ENCODE data around the gene PSMD13.
A peak's percentile ranks its signal among the peaks of the same experiment; 100 is the strongest.
"Not testable (repeated sequence)": the region's sequence is repeated elsewhere in the genome, so short reads cannot be mapped to it uniquely, and the experiment has no call there.

The PSMD13 gene

GRCh38 chr11:236774-237767 lies at the start of gene PSMD13:
Gene PSMD13 (plus strand): TSS chr11:236976. CDS start chr11:237050, 74 bp downstream.
- TF ChIP-seq CTCF (conservative IDR thresholded peaks at IDR 0.05) (no peak), ZFX (IDR thresholded peaks at IDR 0.05) (peak; percentile 57)

GRCh38 chr11:189200-189783 lies 47.5 kb upstream of the PSMD13 start:
- H3K27ac ChIP-seq: not testable (repeated sequence)

More at GRCh38 chr11:236774-237767, at the start of gene PSMD13:
- peak within 1 kb of the TSS; percentile 96 for H3K27ac ChIP-seq

- not testable (repeated sequence) for H3K27ac ChIP-seq
Measured at GRCh38 chr11:189843-190311, 46.9 kb upstream of the PSMD13 start.

GRCh38 chr11:190546-190945 lies 46.2 kb upstream of the PSMD13 start:
- H3K27ac ChIP-seq: not testable (repeated sequence)

- not testable (repeated sequence) for H3K27ac ChIP-seq
- TF ChIP-seq CTCF (conservative IDR thresholded peaks at IDR 0.05): peak; percentile 63; the same call in 1 of the 2 replicates
Measured at GRCh38 chr11:191490-192478, 45.0 kb upstream of the PSMD13 start.

GRCh38 chr11:192674-193128 lies 44.1 kb upstream of the PSMD13 start, which contains the start of gene SCGB1C1:
Gene SCGB1C1 (plus strand): TSS chr11:193078. CDS start chr11:193100, 22 bp downstream.
- not testable (repeated sequence) for H3K27ac ChIP-seq

GRCh38 chr11:193481-193880 lies 43.3 kb upstream of the PSMD13 start:
- H3K27ac ChIP-seq: not testable (repeated sequence)

GRCh38 chr11:196786-197731 lies 39.7 kb upstream of the PSMD13 start:
- no peak for TF ChIP-seq CTCF (conservative IDR thresholded peaks at IDR 0.05)
- no peak for TF ChIP-seq ZFX (IDR thresholded peaks at IDR 0.05)
- no peak overlapping the region for H3K27ac ChIP-seq

- TF ChIP-seq ZFX (IDR thresholded peaks at IDR 0.05) (no peak), CTCF (conservative IDR thresholded peaks at IDR 0.05) (no peak)
- H3K27ac ChIP-seq: no peak overlapping the region
Measured at GRCh38 chr11:197741-198235, 39.0 kb upstream of the PSMD13 start.

All from C4-2B (cell line).